ENCODE data around the gene DSC1. TPM values are rescaled to one million over a fixed set of nuclear protein-coding genes. Genes with fewer than 3 reads are reported as not detected.

Gene DSC1
- total and polyA plus RNA-seq, 2 experiments from 2014 or later, result not detected

- no peak for TF ChIP-seq REST (IDR thresholded peaks at IDR 0.05; ENCODE audit: unreplicated experiment)
- no peak for TF ChIP-seq NANOG (IDR thresholded peaks at IDR 0.05; ENCODE audit: borderline replicate concordance)
- no peak for TF ChIP-seq POLR2AphosphoS5 (IDR thresholded peaks at IDR 0.05; ENCODE audit: low read depth)
Measured at GRCh38 chr18:31079973-31080372, 82.7 kb downstream of the DSC1 start (continued).

Other genes with a start within 250 kb of the DSC1 start
- 2.1 and 3.7 TPM in 2 replicates for gene DSC3, start 120.1 kb downstream of the DSC1 start, total RNA-seq (2014; rRNA removed; shearing (Covaris generic))
- 0.52 and 0.68 TPM in 2 replicates for gene DSC3, start 120.1 kb downstream of the DSC1 start, polyA plus RNA-seq (2016; fragmentation: Nextera tagmentation; extraction: Ambion mirVana)
- 20.4 and 23.6 TPM in 2 replicates for gene DSC2, start 60.4 kb downstream of the DSC1 start, total RNA-seq (2014; rRNA removed; shearing (Covaris generic))
- 7.9 and 10.5 TPM in 2 replicates for gene DSC2, start 60.4 kb downstream of the DSC1 start, polyA plus RNA-seq (2016; fragmentation: Nextera tagmentation; extraction: Ambion mirVana)
- gene DSG1, start 155.3 kb upstream of the DSC1 start, total RNA-seq (2014; rRNA removed; shearing (Covaris generic)), result 0.04 TPM in 1 of 2 replicates, not detected in the other
- not detected in 2 replicates for gene DSG1, start 155.3 kb upstream of the DSC1 start, polyA plus RNA-seq (2016; fragmentation: Nextera tagmentation; extraction: Ambion mirVana)
- not detected in 2 replicates for gene DSG4, start 213.9 kb upstream of the DSC1 start, total RNA-seq (2014; rRNA removed; shearing (Covaris generic))
- gene DSG4, start 213.9 kb upstream of the DSC1 start, polyA plus RNA-seq (2016; fragmentation: Nextera tagmentation; extraction: Ambion mirVana), result not detected in 2 replicates